Transverse colon (tissue), 4 donors: Measurements from ENCODE around the gene CPEB3. TPM values are rescaled to one million over a fixed set of nuclear protein-coding genes. Genes with fewer than 3 reads are reported as not detected.

Experiments
- DNase-seq: peaks from one replicate; pipeline ENCODE4 v3.0.0-alpha.2; 2019
- H3K27ac ChIP-seq, 4 donors: fragments of 200-600 bp; sonication (generic); 2 replicates each; pipeline ENCODE4 v1.5.1; 2016 to 2018; ENCODE audit warnings: inconsistent platforms in 4 of 4
- H3K27me3 ChIP-seq: fragments of 200-600 bp; sonication (generic); 2 replicates; pipeline ENCODE4 v1.5.1; 2017; ENCODE audit warnings: inconsistent platforms
- H3K36me3 ChIP-seq, 4 donors: fragments of 200-600 bp; sonication (generic); 2 replicates each; pipeline ENCODE4 v1.5.1; 2017 to 2019; ENCODE audit warnings: inconsistent platforms in 4 of 4
- H3K4me1 ChIP-seq, 4 donors: fragments of 200-600 bp; sonication (generic); 2 replicates each; pipeline ENCODE4 v1.5.1; 2017 to 2020; ENCODE audit warnings: inconsistent platforms in 4 of 4
- H3K4me3 ChIP-seq, 4 donors: fragments of 200-600 bp; sonication (generic); 1 replicate in 1 of 4; 2 replicates in 3 of 4; pipeline versions ENCODE4 v1.5.1 to v1.6.1; 2017 to 2019; ENCODE audit warnings: inconsistent platforms in 4 of 4
- H3K9me3 ChIP-seq, 2 donors: fragments of 200-600 bp; sonication (generic); 2 replicates each; pipeline ENCODE4 v1.5.1; 2017 to 2019; ENCODE audit warnings: inconsistent platforms in 2 of 2
- EP300 ChIP-seq: sonication (generic); formaldehyde crosslinking; IDR thresholded peaks from one replicate; pipeline ENCODE4 v1.6.1; 2017; ENCODE audit warnings: antibody characterized with exemption, low read depth
- POLR2A ChIP-seq: fragments of 450-650 bp; IDR thresholded peaks from one replicate; pipeline ENCODE4 v1.6.1; 2016; ENCODE audit warnings: antibody characterized with exemption, mild to moderate bottlenecking, moderate library complexity
- POLR2AphosphoS5 ChIP-seq, 3 donors: sonication (generic); formaldehyde crosslinking; IDR thresholded peaks; one replicate each; pipeline ENCODE4 v1.6.1; 2016; ENCODE audit warnings: antibody characterized with exemption in 3 of 3
- WGBS, 2 donors: methylation state at CpG; one replicate each; pipeline ENCODE4 v1.1.5; 2018; ENCODE audit warnings: low coverage in 1 of 2; 5-methylcytosine and 5-hydroxymethylcytosine counted together
- in situ Hi-C, 4 donors: fragments of 200-750 bp; cut with MboI; loops; one replicate each; pipeline versions ENCODE4 v1.15.0 to v1.15.1; 2017; ENCODE audit warnings: low sequenced_read_pairs in 3 of 4, low pct_ligation_motif_present in 1 of 4, low pct_unique_long_range_greater_than_20kb in 1 of 4
- intact Hi-C: fragments of 100-400 bp; cut with DNase I; formaldehyde crosslinking; loops from one replicate; pipeline ENCODE4 v1.15.1; 2023; ENCODE audit warnings: low total_unique reads
- total RNA-seq, 4 donors: library from RNA; depleted of rRNA; stranded (reverse); fragments of >200 nt; gene quantifications; one replicate each; pipeline ENCODE4 v1.1.0, GENCODE V29; 2016
- TF ChIP-seq, protein P1 (sequence below), 5 experiments: fragments of 200-600 bp in 3 of 5; fragments of 450-650 bp in 2 of 5; sonication (generic) in 3 of 5; IDR thresholded peaks; 1 replicate in 2 of 5; 2 replicates in 3 of 5; pipeline ENCODE4 v1.5.1; 2016 to 2017; ENCODE audit warnings: antibody characterized with exemption in 5 of 5, inconsistent platforms in 3 of 5, mild to moderate bottlenecking in 2 of 5, moderate library complexity in 1 of 5

The CPEB3 gene
- total RNA-seq, 4 donors from 2014 or later, result 10.9 to 24.3 (median 13.1) TPM

GRCh38 chr10:92064506-92064905 is 226.4 kb downstream of the CPEB3 start:
- Histone ChIP-seq H3K9me3 (no peaks in the 10 kb centered on the region), H3K4me3 (no peak overlapping the region), H3K4me1 (no peaks in the 10 kb centered on the region), H3K27ac (no peak overlapping the region), H3K27me3 (no peaks in the 10 kb centered on the region), H3K36me3 (no peaks in the 10 kb centered on the region)
- WGBS, 2 donors, result 94% methylated on average over 2 of the region's 2 CpGs; no CpG with 5 or more reads in 1 of the 2 donors
- intact Hi-C loops (no loop called here), in situ Hi-C loops (no loop called here)
- TF ChIP-seq POLR2A, result no peak
- TF ChIP-seq, protein P1, sequence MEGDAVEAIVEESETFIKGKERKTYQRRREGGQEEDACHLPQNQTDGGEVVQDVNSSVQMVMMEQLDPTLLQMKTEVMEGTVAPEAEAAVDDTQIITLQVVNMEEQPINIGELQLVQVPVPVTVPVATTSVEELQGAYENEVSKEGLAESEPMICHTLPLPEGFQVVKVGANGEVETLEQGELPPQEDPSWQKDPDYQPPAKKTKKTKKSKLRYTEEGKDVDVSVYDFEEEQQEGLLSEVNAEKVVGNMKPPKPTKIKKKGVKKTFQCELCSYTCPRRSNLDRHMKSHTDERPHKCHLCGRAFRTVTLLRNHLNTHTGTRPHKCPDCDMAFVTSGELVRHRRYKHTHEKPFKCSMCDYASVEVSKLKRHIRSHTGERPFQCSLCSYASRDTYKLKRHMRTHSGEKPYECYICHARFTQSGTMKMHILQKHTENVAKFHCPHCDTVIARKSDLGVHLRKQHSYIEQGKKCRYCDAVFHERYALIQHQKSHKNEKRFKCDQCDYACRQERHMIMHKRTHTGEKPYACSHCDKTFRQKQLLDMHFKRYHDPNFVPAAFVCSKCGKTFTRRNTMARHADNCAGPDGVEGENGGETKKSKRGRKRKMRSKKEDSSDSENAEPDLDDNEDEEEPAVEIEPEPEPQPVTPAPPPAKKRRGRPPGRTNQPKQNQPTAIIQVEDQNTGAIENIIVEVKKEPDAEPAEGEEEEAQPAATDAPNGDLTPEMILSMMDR (IDR thresholded peaks at IDR 0.05), result no peak
- no peak for TF ChIP-seq EP300
- no peak for TF ChIP-seq POLR2AphosphoS5 (IDR thresholded peaks at IDR 0.05)
- no peak for DNase-seq

GRCh38 chr10:92062273-92062672 is 228.6 kb downstream of the CPEB3 start:
- intact Hi-C loops (no loop called here), in situ Hi-C loops (no loop called here)
- TF ChIP-seq POLR2AphosphoS5 (IDR thresholded peaks at IDR 0.05) (no peak), POLR2A (no peak), EP300 (no peak)
- TF ChIP-seq, protein P1 (IDR thresholded peaks at IDR 0.05), result no peak

DNA sequence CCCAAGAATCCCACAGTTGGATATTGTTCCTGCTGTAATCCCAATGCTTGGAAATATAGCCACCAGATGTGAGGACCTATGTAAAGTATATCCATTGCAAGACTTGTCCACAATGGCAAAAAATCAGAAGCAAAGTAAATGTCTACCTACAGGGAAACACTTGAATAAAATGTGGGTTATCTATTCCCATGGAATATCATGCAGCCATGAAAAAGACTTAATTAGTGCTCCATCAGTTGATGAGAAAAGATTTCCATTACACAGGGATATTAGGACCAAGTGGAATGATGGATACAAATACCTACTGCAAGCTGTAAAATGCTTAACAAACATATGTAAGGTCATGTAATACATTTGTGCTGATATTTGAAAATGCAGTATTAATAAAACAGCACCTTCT is 236.1 kb downstream of the CPEB3 start:
- H3K4me1 ChIP-seq, result no peaks in the 10 kb centered on the region
- intact Hi-C loops, result no loop called here

More at GRCh38 chr10:92062273-92062672, 228.6 kb downstream of the CPEB3 start:
- WGBS, 2 donors, result 63 to 76% methylated on average over 1 of the region's 1 CpG
- H3K27ac ChIP-seq, result no peak overlapping the region
- no peaks in the 10 kb centered on the region for H3K4me1 ChIP-seq
- H3K36me3 ChIP-seq, result no peaks in the 10 kb centered on the region
- H3K4me3 ChIP-seq, result no peak overlapping the region
- no peaks in the 10 kb centered on the region for H3K9me3 ChIP-seq
- no peak for DNase-seq
- H3K27me3 ChIP-seq, result no peaks in the 10 kb centered on the region

GRCh38 chr10:92052741-92053140 is 238.1 kb downstream of the CPEB3 start:
- Histone ChIP-seq H3K9me3 (no peaks in the 10 kb centered on the region), H3K27ac (no peak overlapping the region), H3K4me3 (no peak overlapping the region), H3K36me3 (peaks cover 0 to 7% (median 0%) of the 10 kb centered on the region in 4 donors), H3K4me1 (no peaks in the 10 kb centered on the region), H3K27me3 (no peaks in the 10 kb centered on the region)
- WGBS, 2 donors, result 80 to 89% methylated on average over 4 to 5 of the region's 5 CpGs
- no peak for DNase-seq
- in situ Hi-C loops, result no loop called here
- intact Hi-C loops, result no loop called here
- TF ChIP-seq EP300, result no peak

More for the DNA sequence above, 236.1 kb downstream of the CPEB3 start:
- no peak for DNase-seq
- H3K27ac ChIP-seq, result no peak overlapping the region
- H3K27me3 ChIP-seq, result no peaks in the 10 kb centered on the region
- H3K4me3 ChIP-seq, result no peak overlapping the region
- no peaks in the 10 kb centered on the region for H3K9me3 ChIP-seq
- peaks cover 0 to 7% (median 0%) of the 10 kb centered on the region in 4 donors for H3K36me3 ChIP-seq
- TF ChIP-seq POLR2AphosphoS5 (IDR thresholded peaks at IDR 0.05), result no peak
- TF ChIP-seq, protein P1 (IDR thresholded peaks at IDR 0.05), result no peak
- TF ChIP-seq EP300, result no peak
- TF ChIP-seq POLR2A, result no peak
- in situ Hi-C loops, result no loop called here

GRCh38 chr10:92052088-92052487 is 238.8 kb downstream of the CPEB3 start:
- Histone ChIP-seq H3K9me3 (no peaks in the 10 kb centered on the region), H3K27ac (no peak overlapping the region), H3K27me3 (no peaks in the 10 kb centered on the region), H3K4me3 (no peak overlapping the region), H3K4me1 (no peaks in the 10 kb centered on the region), H3K36me3 (peaks cover 0 to 7% (median 0%) of the 10 kb centered on the region in 4 donors)
- in situ Hi-C loops, result no loop called here
- 93 to 100% methylated on average over 2 to 18 of the region's 18 CpGs for WGBS, 2 donors
- no peak for DNase-seq
- intact Hi-C loops, result no loop called here
- TF ChIP-seq POLR2A, result no peak
- TF ChIP-seq, protein P1 (IDR thresholded peaks at IDR 0.05), result no peak
- TF ChIP-seq POLR2AphosphoS5 (IDR thresholded peaks at IDR 0.05), result no peak
- TF ChIP-seq EP300, result no peak
